ENCODE measurements around the gene BSND.

BSND gene

DNA sequence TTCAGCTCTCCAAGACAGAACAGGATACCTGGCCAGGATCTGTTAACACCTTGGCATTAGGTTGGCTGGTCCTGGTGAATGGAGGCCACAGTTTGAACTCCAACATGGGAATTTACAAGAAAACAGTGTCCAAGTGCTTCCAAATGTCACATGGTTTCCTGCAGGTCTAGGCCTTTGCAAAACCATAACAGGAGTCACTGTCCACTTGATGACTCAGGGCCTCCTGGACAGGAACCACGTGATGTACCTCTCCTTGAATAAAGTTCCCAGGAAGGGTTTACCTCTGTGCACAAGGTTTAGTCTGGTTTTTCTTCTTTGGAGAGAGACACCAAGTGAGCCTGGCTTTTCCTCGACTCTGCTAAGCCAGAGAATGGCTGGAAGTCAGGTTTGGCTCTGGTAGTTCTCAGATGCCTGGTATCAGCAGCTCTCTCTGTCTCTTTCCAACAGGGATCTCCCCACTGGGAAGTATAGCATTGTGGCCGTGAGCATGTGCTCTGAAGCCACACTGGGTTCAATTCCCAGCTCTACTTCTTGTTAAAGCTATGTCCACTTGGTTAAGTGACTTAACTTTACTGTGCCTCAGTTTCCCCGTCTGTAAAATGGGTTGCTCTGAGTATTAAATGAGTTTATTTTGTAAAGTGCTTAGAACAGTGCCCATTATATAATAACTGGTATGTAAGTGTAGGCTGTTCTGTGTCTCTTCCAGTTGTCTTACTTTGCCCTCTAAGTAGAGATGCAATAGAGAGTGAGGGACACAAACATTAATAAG, 45.6 kb upstream of the BSND start:
- Histone ChIP-seq H3K4me1 (ENCODE audit: control insufficient read depth, insufficient read depth, low read length) (no peaks in the 10 kb centered on the region), H3K27ac (ENCODE audit: extremely low read depth, low read depth, low read length) (no peak overlapping the region), H3K4me3 (ENCODE audit: low read depth, low read length) (no peak overlapping the region), H3K9me3 (ENCODE audit: control insufficient read depth, insufficient read depth, low read depth, low read length) (no peaks in the 10 kb centered on the region), H3K36me3 (ENCODE audit: control insufficient read depth in 2 of 2, insufficient read depth in 1 of 2, low read length in 2 of 2) (no peaks in the 10 kb centered on the region)
- ChIA-PET CTCF (interaction anchor here (0.6 to 1.8 kb wide), 6 partner anchors 8 to 69 kb away, joined by 3 to 10 read pairs (median 4); no protein-coding TSS in a partner anchor), POLR2A (no interaction called here)
- no peak for TF ChIP-seq ZNF350 (tag by site-specific recombination; IDR thresholded peaks at IDR 0.05)
- TF ChIP-seq, protein P1, sequence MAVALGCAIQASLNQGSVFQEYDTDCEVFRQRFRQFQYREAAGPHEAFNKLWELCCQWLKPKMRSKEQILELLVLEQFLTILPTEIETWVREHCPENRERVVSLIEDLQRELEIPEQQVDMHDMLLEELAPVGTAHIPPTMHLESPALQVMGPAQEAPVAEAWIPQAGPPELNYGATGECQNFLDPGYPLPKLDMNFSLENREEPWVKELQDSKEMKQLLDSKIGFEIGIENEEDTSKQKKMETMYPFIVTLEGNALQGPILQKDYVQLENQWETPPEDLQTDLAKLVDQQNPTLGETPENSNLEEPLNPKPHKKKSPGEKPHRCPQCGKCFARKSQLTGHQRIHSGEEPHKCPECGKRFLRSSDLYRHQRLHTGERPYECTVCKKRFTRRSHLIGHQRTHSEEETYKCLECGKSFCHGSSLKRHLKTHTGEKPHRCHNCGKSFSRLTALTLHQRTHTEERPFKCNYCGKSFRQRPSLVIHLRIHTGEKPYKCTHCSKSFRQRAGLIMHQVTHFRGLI (tag by site-specific recombination; IDR thresholded peaks at IDR 0.05), result no peak
- TF ChIP-seq ZNF530 (tag by site-specific recombination; IDR thresholded peaks at IDR 0.05; ENCODE audit: low read depth), result no peak
- no peak for TF ChIP-seq ZNF10 (tag by site-specific recombination; IDR thresholded peaks at IDR 0.05)
- TF ChIP-seq ZNF394 (tag by site-specific recombination; IDR thresholded peaks at IDR 0.05; ENCODE audit: borderline replicate concordance), result no peak
- TF ChIP-seq ZNF202 (tag by site-specific recombination; IDR thresholded peaks at IDR 0.05; ENCODE audit: borderline replicate concordance), result no peak
- TF ChIP-seq, protein P2, sequence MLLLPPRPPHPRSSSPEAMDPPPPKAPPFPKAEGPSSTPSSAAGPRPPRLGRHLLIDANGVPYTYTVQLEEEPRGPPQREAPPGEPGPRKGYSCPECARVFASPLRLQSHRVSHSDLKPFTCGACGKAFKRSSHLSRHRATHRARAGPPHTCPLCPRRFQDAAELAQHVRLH (tag by site-specific recombination; IDR thresholded peaks at IDR 0.05), result no peak
- TF ChIP-seq ZNF112 (tag by site-specific recombination; IDR thresholded peaks at IDR 0.05), result no peak
- no peak for TF ChIP-seq ZNF776 (tag by site-specific recombination; IDR thresholded peaks at IDR 0.05; ENCODE audit: borderline replicate concordance)
- no peak for TF ChIP-seq ZFHX2 (tag by site-specific recombination; conservative IDR thresholded peaks at IDR 0.05)
- no peak for TF ChIP-seq ZNF521 (tag by site-specific recombination; IDR thresholded peaks at IDR 0.05)
- no peak for TF ChIP-seq KLF8 (tag by site-specific recombination; IDR thresholded peaks at IDR 0.05)
- TF ChIP-seq, protein P3, sequence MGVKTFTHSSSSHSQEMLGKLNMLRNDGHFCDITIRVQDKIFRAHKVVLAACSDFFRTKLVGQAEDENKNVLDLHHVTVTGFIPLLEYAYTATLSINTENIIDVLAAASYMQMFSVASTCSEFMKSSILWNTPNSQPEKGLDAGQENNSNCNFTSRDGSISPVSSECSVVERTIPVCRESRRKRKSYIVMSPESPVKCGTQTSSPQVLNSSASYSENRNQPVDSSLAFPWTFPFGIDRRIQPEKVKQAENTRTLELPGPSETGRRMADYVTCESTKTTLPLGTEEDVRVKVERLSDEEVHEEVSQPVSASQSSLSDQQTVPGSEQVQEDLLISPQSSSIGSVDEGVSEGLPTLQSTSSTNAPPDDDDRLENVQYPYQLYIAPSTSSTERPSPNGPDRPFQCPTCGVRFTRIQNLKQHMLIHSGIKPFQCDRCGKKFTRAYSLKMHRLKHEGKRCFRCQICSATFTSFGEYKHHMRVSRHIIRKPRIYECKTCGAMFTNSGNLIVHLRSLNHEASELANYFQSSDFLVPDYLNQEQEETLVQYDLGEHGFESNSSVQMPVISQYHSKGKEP (tag by site-specific recombination; IDR thresholded peaks at IDR 0.05), result no peak
- TF ChIP-seq ZSCAN30 (tag by site-specific recombination; IDR thresholded peaks at IDR 0.05), result no peak

DNA sequence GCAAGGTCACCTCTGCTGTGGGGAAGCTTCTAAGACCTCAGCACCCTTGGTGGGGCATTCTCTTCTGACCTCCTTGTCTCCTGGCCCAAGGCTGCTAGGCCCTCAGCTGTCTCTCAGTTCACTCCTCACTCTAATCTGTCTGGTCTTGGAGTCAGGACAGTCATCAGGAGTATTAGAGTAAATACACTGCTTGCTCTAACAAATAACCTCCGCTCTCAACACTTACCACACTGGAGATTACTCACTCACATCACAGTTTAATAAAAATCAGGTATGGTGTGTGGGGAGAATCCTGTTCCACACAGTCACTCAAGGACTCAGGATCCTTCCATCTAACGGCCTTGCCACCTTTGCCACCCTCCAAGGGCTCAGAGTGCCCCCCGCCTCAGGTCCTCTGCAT, 44.9 kb upstream of the BSND start:
- TF ChIP-seq ZNF2 (tag by site-specific recombination; IDR thresholded peaks at IDR 0.05) (no peak), ZNF48 (tag by site-specific recombination; IDR thresholded peaks at IDR 0.05) (no peak), HOXC10 (CRISPR knock-in tag; IDR thresholded peaks at IDR 0.05) (no peak), ZNF600 (tag by site-specific recombination; IDR thresholded peaks at IDR 0.05) (no peak), WT1 (tag by site-specific recombination; IDR thresholded peaks at IDR 0.05) (no peak), ZNF560 (tag by site-specific recombination; IDR thresholded peaks at IDR 0.05; ENCODE audit: borderline replicate concordance) (no peak), KLF8 (tag by site-specific recombination; IDR thresholded peaks at IDR 0.05) (no peak), HOXD13 (CRISPR knock-in tag; IDR thresholded peaks at IDR 0.05; ENCODE audit: borderline replicate concordance) (no peak), EGR2 (tag by site-specific recombination; IDR thresholded peaks at IDR 0.05; ENCODE audit: low read depth) (no peak), ZNF76 (tag by site-specific recombination; IDR thresholded peaks at IDR 0.05; ENCODE audit: borderline replicate concordance, low read depth) (no peak), ZNF175 (tag by site-specific recombination; IDR thresholded peaks at IDR 0.05) (no peak)
- TF ChIP-seq, protein P4, sequence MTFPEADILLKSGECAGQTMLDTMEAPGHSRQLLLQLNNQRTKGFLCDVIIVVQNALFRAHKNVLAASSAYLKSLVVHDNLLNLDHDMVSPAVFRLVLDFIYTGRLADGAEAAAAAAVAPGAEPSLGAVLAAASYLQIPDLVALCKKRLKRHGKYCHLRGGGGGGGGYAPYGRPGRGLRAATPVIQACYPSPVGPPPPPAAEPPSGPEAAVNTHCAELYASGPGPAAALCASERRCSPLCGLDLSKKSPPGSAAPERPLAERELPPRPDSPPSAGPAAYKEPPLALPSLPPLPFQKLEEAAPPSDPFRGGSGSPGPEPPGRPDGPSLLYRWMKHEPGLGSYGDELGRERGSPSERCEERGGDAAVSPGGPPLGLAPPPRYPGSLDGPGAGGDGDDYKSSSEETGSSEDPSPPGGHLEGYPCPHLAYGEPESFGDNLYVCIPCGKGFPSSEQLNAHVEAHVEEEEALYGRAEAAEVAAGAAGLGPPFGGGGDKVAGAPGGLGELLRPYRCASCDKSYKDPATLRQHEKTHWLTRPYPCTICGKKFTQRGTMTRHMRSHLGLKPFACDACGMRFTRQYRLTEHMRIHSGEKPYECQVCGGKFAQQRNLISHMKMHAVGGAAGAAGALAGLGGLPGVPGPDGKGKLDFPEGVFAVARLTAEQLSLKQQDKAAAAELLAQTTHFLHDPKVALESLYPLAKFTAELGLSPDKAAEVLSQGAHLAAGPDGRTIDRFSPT (tag by site-specific recombination; IDR thresholded peaks at IDR 0.05), result no peak
- Histone ChIP-seq H3K36me3 (ENCODE audit: control insufficient read depth in 2 of 2, insufficient read depth in 1 of 2, low read length in 2 of 2) (no peaks in the 10 kb centered on the region), H3K9me3 (ENCODE audit: control insufficient read depth, insufficient read depth, low read depth, low read length) (no peaks in the 10 kb centered on the region), H3K4me3 (ENCODE audit: low read depth, low read length) (no peak overlapping the region), H3K4me1 (ENCODE audit: control insufficient read depth, insufficient read depth, low read length) (no peaks in the 10 kb centered on the region), H3K27ac (ENCODE audit: extremely low read depth, low read depth, low read length) (no peak overlapping the region)
- ChIA-PET POLR2A (no interaction called here), CTCF (interaction anchor here (1.1 to 1.8 kb wide), 4 partner anchors 9 to 68 kb away, joined by 3 to 10 read pairs (median 6); no protein-coding TSS in a partner anchor)

Data from HEK293 (cell line).